ENCODE data around the gene GNAO1.

GNAO1 gene

GRCh38 chr16:56337858-56338325 lies 146.6 kb downstream of the GNAO1 start:
- no peak for DNase-seq

DNA sequence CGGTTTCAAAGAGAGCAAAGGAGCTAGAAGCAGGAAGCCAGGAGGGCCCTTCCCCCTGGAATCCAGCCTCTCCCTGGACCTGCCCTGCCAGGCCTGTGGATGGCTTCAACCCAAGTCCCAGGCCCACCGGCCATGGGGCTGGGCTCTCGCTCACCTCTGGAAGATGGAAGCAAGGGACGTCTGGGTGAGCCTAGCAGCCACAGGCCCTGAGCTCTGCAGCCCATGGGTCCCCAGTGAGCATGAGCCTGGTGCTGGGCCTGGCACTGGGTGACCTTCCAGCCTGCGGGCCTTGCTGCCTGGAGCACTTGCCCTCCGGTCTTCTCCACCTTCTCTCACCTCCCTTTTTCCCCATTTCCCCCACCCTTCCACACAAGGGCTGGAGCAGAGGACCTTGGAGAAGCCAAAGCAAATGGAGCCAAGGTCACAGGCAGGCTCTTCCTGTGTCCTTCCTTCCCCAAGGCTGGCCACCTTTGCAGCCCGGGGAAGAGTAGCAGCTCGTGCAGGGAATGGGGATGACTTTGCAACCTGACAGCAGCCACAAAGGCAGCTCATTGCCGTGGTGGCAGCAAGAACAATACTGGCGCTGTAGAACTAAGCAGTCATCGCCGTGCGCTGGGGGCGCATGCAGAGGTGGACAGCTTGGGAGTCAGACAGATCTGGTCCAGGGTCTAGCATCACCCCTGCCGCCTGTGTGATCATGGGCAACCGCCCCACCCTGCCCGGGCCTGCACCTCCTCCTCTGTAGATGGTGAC lies 147.5 kb downstream of the GNAO1 start:
- DNase-seq = no peak

DNA sequence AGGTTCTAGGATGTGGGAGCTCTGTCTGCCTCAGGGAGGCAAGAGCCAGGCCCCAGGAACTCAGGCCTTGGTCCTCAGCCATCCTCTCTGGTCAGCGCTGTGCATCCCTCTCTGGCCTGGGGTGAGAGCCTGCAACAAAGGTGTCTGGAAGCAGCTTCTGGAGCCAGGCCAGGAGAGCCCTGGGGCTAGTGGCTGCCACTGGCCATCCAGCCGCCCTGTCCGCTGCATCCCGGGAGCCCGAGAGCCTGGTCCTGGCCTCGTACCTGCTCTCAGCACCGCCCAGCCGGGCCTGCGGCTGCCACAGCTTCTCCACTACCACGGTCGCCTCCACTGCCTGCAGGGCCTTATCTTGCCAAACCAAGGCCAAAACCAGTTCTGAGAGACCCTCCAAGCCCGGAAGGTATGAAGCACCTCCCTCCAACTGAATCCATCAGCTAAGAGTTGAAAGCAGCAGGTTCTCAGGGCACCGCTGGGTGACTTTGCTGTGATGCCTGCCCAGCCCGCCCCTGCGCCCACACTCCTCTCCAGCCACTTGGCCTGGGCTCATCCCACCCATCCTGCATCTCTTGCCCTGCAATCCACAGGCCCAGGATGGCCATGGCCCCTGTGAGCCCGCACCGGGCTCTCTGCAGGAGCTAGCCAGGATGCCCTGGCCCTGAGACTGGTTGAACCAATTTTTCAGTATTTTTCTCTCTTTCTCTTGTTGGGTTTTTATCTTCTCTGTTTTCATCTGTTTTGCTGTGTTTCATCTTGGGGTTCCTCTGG lies 148.3 kb downstream of the GNAO1 start:
- DNase-seq = no peak

DNA sequence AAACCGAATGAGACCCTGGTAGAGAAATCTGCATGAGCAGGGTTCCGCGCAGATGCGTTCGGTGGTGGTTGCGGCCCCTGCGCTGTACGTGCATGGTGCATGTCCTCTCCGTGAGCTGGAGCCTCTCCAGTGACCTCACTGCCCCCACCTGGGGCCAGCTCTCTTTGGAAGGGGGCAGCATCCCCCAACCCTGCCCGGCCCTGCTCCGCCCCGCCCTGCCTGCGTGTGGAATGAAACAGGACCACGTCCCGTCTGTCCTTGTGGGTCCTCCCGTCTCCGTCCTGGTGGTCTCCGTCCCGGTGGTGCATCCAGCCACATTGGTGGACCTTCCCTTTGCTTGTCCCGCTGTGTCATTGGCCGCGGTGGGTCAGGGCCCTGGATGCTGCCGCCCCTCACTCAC lies 149.1 kb downstream of the GNAO1 start:
- no peak for DNase-seq

DNA sequence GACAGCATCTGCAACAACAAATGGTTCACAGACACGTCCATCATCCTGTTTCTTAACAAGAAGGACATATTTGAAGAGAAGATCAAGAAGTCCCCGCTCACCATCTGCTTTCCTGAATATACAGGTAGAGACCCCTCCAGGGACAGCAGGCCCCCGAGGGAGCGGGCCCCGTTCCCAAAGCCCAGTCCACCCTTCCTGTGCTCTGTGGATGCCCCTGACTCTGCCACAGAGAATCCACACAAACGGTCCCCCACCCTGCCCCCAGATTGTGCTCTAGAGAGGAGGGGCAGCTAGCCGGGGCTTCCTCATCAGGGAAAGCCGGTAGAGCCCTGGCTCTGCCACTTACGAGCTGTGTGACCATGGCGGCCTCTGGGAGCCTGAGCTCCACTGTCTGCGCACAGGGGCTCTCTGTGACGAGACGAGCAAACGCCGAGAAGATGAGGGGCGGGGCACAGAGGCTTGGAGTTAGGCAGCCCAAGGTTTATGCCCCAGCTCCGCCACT lies 149.6 kb downstream of the GNAO1 start:
- no peak for DNase-seq

DNA sequence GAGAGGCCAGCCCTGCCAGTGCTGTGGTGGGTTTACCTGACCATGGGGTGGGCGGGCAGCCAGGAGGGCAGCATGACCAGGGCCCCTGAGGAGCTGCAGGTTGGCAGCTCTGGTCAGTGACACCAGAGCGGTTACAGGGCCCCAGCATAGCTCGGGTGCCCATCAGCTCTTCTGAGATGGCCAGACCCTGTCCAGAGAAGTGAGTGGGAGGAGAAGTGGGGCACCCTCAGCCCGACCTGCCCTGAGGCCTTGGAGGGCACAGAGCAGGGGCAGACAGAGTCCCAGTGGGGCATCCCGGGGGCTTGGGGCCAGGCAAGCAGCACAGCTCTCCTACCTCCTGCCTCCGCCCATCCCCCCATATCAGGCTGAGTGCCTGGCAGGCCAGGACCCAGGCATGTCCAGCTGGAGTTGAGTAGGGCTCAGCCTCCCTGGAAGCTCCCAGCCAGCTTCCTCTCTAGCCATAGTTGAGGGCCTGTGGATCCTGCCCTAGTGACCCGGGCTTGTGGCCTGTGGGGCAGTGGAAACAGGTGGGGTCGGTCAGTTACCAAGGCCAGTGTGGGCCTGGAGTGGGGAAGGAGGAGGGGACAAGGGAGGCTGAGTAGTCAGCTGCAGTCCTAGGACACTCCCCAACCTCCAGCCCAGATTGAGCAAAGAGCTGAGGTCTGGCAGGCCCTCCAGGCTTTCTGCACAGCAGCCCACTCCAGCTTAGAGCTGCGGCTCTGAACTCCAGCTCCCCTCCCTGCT lies 150.5 kb downstream of the GNAO1 start:
- no peak for DNase-seq

GRCh38 chr16:56343661-56344517 lies 152.6 kb downstream of the GNAO1 start:
- no peak for DNase-seq

DNA sequence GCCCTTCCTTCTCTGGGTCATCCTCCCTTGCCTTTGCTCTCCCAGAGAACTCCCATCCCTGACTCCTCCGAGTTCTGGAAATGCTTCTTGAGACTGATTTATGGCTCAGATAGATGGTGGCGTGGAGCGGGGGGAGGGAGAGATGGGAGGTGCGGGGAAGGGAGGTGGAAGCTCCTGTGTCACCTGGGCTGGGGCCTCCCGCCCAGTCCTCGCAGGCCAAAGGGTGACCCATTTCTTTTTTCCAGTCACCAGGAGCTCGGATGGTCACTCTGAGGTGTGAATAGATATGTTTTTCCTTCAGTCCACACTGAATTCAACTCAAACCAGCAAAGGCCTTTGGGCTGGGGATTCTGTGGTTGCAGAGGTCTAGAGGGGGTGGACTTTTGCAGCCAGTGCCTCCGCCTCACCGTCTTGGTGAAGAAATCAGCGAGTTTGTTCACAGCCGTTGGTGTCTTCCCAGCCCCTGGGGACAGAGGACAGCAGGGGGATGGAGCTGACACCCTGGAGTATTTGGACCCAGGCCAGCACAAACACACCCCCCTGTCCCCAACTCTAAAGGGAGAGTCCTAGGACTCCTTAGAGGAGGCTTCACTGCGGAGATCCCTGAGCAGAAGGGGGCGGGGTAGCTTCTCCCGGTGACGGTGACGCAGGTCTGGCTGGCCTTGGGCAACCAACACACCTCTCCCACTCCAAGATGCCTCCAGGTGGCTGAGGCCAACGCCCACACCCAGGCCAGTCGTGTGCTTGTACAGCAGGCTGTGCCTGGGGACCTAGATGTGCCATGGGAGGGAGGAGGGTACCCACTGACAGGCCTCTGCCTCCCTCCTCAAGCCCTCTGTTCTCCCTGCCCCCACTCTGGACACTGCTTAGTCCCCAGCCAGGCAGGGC lies 153.5 kb downstream of the GNAO1 start:
- no peak for DNase-seq

DNA sequence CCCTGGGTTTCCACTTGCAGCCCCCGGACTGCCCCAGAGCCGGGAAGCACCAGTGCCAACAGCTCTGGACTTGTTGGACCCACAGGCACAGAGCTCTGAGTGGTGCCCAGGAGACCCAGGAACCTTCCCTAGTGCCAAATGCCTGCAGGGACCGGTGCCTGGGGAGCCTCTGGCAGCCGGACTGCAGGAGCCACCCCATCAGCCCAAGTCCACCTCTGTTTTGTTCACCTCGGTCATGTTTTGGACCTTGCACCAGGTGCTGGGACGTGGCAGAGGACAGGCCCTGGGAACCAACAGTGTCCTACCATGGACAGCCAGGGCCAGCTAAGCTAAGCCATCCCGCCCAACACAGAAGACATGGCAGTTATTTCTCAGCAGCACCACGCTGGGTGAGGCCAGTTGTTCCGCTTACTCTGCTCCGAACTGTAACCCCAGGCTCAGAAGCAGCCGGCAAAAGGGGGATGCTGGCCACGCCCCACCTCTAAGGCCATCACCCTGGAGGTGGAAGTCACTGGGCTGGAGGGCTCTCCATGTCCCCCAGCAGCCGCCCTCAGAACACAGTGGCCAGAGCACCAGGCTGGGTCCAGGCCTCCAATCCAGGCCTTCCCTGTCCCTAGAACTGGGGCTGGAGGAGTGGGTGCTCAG lies 154.2 kb downstream of the GNAO1 start:
- DNase-seq = no peak

DNA sequence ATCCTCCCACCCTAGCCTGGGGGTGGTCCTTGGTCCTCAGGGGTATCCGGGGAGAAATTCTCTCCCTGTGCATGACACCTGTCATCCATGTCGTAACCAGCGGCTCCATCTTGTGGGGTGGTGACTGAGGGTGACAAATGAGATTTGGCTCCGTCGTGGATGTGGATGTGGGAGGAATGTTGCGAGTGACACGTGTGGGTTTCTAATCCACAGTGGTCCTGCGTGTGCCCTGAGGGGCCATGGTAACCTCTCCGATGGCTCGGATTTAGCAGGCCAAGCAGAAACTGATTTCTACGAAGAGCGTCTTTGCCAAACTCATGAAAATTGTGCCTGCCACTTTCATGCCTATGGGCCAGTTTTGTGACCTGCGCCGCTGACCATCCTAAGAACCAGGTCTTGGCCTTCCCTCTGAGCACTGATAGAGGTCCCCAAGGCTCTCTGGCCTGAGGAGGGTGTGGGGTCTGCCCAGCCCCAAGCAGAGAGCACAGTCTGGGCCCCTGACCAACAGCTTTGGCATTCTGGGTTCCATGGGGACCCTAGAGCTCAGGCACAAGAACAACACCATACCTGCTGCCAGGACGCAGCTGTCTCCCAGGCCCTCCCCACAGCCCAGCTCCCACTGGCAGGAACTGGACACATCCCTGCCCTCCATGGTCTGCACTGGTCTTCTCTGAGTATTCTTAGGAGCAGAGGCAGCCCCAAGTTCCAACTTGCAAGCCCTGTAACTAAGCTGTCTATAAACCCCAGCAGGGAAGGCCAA lies 155.0 kb downstream of the GNAO1 start:
- DNase-seq = no peak

- no peak for DNase-seq
These were observed 155.9 kb downstream of the GNAO1 start for GRCh38 chr16:56347166-56347565.

GRCh38 chr16:56347670-56348069 lies 156.4 kb downstream of the GNAO1 start:
- DNase-seq = no peak

- no peak for DNase-seq
These were observed 157.1 kb downstream of the GNAO1 start for GRCh38 chr16:56348168-56349085.

- no peak for DNase-seq
These were observed 157.8 kb downstream of the GNAO1 start for GRCh38 chr16:56349086-56349415.

DNA sequence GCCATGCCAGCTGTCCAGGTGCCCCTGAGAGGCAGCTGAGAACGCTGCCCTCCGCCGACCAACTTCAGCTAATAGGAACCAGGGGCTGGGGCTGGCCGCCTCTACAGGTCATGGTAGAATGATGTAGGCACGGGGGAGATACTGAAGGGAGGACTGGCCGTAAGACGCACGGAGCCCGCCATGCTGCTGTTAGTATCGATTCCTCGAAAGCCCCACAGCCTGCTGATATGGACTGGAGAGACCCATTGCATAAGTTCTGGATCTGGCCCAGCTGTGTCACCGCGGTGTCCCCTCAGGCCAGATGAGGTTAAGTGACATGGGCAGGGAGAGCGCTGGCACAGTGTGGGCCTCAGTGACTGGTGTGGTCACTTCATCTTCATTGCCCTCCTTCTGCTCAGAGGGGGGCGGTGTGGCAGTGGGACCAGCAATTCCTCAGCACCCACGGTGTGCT lies 158.4 kb downstream of the GNAO1 start:
- no peak for DNase-seq

GRCh38 chr16:56350491-56351405 lies 159.5 kb downstream of the GNAO1 start:
- no peak for DNase-seq

DNA sequence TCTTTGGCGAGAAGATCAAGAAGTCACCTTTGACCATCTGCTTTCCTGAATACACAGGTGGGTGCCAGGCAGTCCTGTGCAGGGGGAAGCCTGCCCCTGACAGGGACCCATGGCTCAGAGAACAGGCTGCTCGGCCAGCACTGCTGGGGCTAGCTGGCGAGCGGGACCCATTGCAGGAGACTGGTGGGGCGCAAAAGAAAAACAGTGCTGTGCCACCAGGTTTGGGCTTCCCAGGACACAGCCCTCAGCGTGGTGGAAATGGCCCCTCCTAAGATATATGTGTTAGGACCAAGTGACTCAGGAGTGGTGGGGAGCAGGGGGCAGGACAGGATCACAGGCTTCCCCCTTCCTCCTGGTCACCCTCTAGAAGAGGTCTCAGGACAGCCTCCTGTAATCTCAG lies 160.2 kb downstream of the GNAO1 start:
- DNase-seq = no peak

Data from SHP77 treated with DMSO at 0.1 percent for 48 hours (cell line).